ENCODE measurements around the gene BPIFA3. TPM values are rescaled to one million over a fixed set of nuclear protein-coding genes. Genes with fewer than 3 reads are reported as not detected.
A peak's percentile ranks its signal among the peaks of the same experiment; 100 is the strongest.

Gene BPIFA3
- total and polyA plus RNA-seq, 2 of the 13 experiments (the other 11 are each of a cell fraction or from before 2014, with no cell fraction given), result not detected

DNA sequence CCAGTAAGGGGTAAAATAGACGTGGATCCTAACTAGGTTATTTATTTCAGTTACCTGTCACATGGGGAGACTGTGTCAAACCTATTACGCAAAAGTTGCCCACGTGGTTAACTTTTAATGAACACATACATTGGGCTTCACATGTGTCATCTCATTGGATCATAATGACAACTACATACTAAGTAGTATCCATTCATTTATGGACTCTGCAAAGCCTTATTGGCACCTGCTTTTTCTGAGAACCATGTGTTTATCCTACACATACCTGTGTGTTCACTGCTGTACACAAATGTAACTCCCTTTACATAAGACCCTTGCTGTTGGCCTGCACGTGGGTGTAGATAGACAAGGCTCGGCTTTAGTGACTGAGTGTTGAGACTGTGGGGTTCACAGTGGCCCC, 23.8 kb downstream of the BPIFA3 start:
- intact Hi-C loops (cut with micrococcal nuclease; ENCODE audit: unreplicated experiment), result no loop called here
- no peak for ATAC-seq
- ChIA-PET CTCF (ENCODE audit: low intra/inter-chr PET ratio, low total read pairs) (no interaction called here), POLR2A (no interaction called here)
- Histone ChIP-seq H3K4me1 (ENCODE audit: insufficient read depth, low read length) (no peaks in the 10 kb centered on the region), H3K4me2 (ENCODE audit: low read depth, low read length) (no peak overlapping the region), H3K4me3 (replicated peaks in 1 of 3; ENCODE audit: insufficient read depth in 1 of 3, low read depth in 2 of 3, low read length in 3 of 3) (no peak overlapping the region), H3K79me2 (ENCODE audit: insufficient read depth, low read length) (no peaks in the 10 kb centered on the region), H3K36me3 (replicated peaks in 1 of 2; ENCODE audit: control insufficient read depth in 1 of 2, insufficient read depth in 2 of 2, low read length in 2 of 2) (no peaks in the 10 kb centered on the region), H2AFZ (ENCODE audit: low read length) (no peak overlapping the region), H3K27ac (ENCODE audit: extremely low read length, insufficient read depth, low read length) (no peak overlapping the region), H3K9ac (ENCODE audit: insufficient read depth, low read depth, low read length) (no peak overlapping the region), H3K27me3 (ENCODE audit: control insufficient read depth in 1 of 2, insufficient read depth in 2 of 2, low read length in 2 of 2) (peaks cover 0 to 10% of the 10 kb centered on the region in 2 experiments; a peak in 3 of 5 replicates), H3K9me3 (ENCODE audit: low read length) (no peaks in the 10 kb centered on the region), H4K20me1 (ENCODE audit: insufficient read depth, low read length) (no peaks in the 10 kb centered on the region)
- no TSS peak for BruUV-seq (replicated peaks)
- in situ Hi-C loops (cut with HindIII; ENCODE audit: extremely low pct_ligation_motif_present, low pct_unique_long_range_greater_than_20kb), result no loop called here
- DNase-seq (ENCODE audit: low spot score), result no peak
- no peak for TF ChIP-seq KDM1A (CRISPR knock-in tag; IDR thresholded peaks at IDR 0.05)
- TF ChIP-seq, protein P1, sequence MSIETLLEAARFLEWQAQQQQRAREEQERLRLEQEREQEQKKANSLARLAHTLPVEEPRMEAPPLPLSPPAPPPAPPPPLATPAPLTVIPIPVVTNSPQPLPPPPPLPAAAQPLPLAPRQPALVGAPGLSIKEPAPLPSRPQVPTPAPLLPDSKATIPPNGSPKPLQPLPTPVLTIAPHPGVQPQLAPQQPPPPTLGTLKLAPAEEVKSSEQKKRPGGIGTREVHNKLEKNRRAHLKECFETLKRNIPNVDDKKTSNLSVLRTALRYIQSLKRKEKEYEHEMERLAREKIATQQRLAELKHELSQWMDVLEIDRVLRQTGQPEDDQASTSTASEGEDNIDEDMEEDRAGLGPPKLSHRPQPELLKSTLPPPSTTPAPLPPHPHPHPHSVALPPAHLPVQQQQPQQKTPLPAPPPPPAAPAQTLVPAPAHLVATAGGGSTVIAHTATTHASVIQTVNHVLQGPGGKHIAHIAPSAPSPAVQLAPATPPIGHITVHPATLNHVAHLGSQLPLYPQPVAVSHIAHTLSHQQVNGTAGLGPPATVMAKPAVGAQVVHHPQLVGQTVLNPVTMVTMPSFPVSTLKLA (IDR thresholded peaks at IDR 0.05), result peak; percentile 97
- 10% methylated on average over 5 of the region's 5 CpGs for WGBS (ENCODE audit: low lambda C conversion rate)
- FAIRE-seq, result no peak

DNA sequence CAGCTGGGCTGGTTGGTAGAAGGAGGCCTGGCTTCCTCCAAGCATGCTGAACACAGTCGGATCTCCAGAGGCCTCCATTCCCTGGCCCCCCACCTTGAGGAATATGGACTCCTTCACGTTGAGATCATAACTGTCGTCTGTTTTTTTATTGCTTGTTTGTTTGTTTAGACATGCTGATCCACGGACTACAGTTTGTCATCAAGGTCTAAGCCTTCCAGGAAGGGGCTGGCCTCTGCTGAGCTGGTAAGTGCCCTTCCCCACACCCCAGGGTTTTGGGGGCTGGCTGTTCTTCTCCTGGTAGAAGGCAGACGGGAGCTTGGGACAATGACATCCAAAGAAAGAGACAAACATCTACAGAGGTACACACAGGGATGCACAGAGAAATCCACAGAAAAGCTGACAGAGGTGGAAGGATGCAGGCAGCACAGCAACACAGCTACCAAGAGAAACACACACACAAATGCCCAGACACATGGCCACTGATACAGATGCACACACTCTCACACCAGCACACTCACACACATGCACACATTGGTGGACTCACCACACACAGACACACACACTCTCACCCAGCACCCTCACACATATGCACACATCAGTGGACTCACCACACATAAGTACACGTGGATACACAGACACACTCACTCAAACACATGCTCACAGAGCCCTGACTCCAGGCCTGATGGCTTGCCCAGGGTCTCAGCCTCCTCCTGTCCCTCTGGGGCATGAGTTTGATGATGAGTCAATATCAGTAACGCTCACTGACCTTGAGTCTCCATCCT, 25.4 kb downstream of the BPIFA3 start:
- DNase-seq (ENCODE audit: low spot score) (no peak), ATAC-seq (no peak), FAIRE-seq (no peak)
- Histone ChIP-seq H3K79me2 (ENCODE audit: insufficient read depth, low read length) (no peaks in the 10 kb centered on the region), H3K27ac (ENCODE audit: extremely low read length, insufficient read depth, low read length) (no peak overlapping the region), H3K4me2 (ENCODE audit: low read depth, low read length) (no peak overlapping the region), H2AFZ (ENCODE audit: low read length) (no peak overlapping the region), H3K27me3 (ENCODE audit: control insufficient read depth in 1 of 2, insufficient read depth in 2 of 2, low read length in 2 of 2) (no peaks in the 10 kb centered on the region; a peak in 1 of 5 replicates), H3K4me1 (ENCODE audit: insufficient read depth, low read length) (no peaks in the 10 kb centered on the region), H3K9ac (ENCODE audit: insufficient read depth, low read depth, low read length) (no peak overlapping the region), H3K9me3 (ENCODE audit: low read length) (no peaks in the 10 kb centered on the region), H3K4me3 (replicated peaks in 1 of 3; ENCODE audit: insufficient read depth in 1 of 3, low read depth in 2 of 3, low read length in 3 of 3) (no peak overlapping the region), H3K36me3 (replicated peaks in 1 of 2; ENCODE audit: control insufficient read depth in 1 of 2, insufficient read depth in 2 of 2, low read length in 2 of 2) (no peaks in the 10 kb centered on the region), H4K20me1 (ENCODE audit: insufficient read depth, low read length) (no peaks in the 10 kb centered on the region)
- intact Hi-C loops (cut with micrococcal nuclease; ENCODE audit: unreplicated experiment) (no loop called here), in situ Hi-C loops (cut with HindIII; ENCODE audit: extremely low pct_ligation_motif_present, low pct_unique_long_range_greater_than_20kb) (no loop called here)
- CTCF ChIA-PET (ENCODE audit: low intra/inter-chr PET ratio, low total read pairs), result no interaction called here
- BruUV-seq (replicated peaks), result no TSS peak
- WGBS (ENCODE audit: low lambda C conversion rate), result 2% methylated on average over 7 of the region's 7 CpGs
- TF ChIP-seq ATM (IDR thresholded peaks at IDR 0.05; ENCODE audit: borderline replicate concordance) (peak; percentile 38; the same call in 1 of the 2 replicates), ZSCAN21 (CRISPR knock-in tag; IDR thresholded peaks at IDR 0.05; ENCODE audit: borderline replicate concordance) (peak; percentile 54; the same call in 1 of the 2 replicates), SALL2 (CRISPR knock-in tag; IDR thresholded peaks at IDR 0.05) (no peak), SP1 (IDR thresholded peaks at IDR 0.05) (peak; percentile 23; the same call in 1 of the 2 replicates), SP1 (CRISPR knock-in tag; IDR thresholded peaks at IDR 0.05) (no peak), ZNF737 (CRISPR knock-in tag; IDR thresholded peaks at IDR 0.05; ENCODE audit: borderline replicate concordance) (no peak), IKZF1 (IDR thresholded peaks at IDR 0.05) (0 out of 2 replicates have a peak, but pooled peaks have one; percentile 64)
- TF ChIP-seq, protein P1 (IDR thresholded peaks at IDR 0.05), result peak; percentile 96
- POLR2A ChIA-PET, result no interaction called here

Measured in HepG2 (cell line).